HCT116 (cell line): ENCODE results near the gene PCBP3.

Experiments
- CBX3 ChIP-seq: IDR thresholded peaks from 2 replicates; pipeline ENCODE4 v1.6.1; 2012; ENCODE audit warnings: low read depth
- CTCF ChIP-seq, 3 experiments: fragments of 200-600 bp in 1 of 3; sonication (generic) in 1 of 3; IDR thresholded peaks in 2 of 3; conservative IDR thresholded peaks in 1 of 3; 2 replicates each; pipeline ENCODE4 v1.5.1; 2012 to 2017; ENCODE audit warnings: low read depth in 2 of 3, low read length in 2 of 3, antibody characterized with exemption in 1 of 3, borderline replicate concordance in 1 of 3, control low read depth in 1 of 3, mild to moderate bottlenecking in 1 of 3, mixed read lengths in 1 of 3, mixed run types in 1 of 3, moderate library complexity in 1 of 3; ENCODE audit not compliant: insufficient read depth in 1 of 3
- EZH2 ChIP-seq: fragments of 200-600 bp; sonication (generic); IDR thresholded peaks from 2 replicates; pipeline ENCODE4 v1.6.1; 2017; ENCODE audit warnings: antibody characterized with exemption, mixed run types
- EZH2phosphoT487 ChIP-seq: fragments of 200-600 bp; IDR thresholded peaks from 2 replicates; pipeline ENCODE4 v1.6.1; 2018; ENCODE audit warnings: antibody characterized with exemption, borderline replicate concordance
- JUND ChIP-seq: IDR thresholded peaks from 2 replicates; pipeline ENCODE4 v1.6.1; 2012
- MAX ChIP-seq: IDR thresholded peaks from 2 replicates; pipeline ENCODE4 v1.6.1; 2012
- POLR2A ChIP-seq: IDR thresholded peaks from 2 replicates; pipeline ENCODE4 v1.7.0; 2011; ENCODE audit warnings: borderline replicate concordance; ENCODE audit not compliant: insufficient read depth, insufficient read length; ENCODE audit errors: extremely low read depth
- POLR2AphosphoS5 ChIP-seq: IDR thresholded peaks from 2 replicates; pipeline ENCODE4 v1.6.1; 2011; ENCODE audit warnings: mild to moderate bottlenecking, low read depth, low read length, moderate library complexity
- RAD21 ChIP-seq: IDR thresholded peaks from 2 replicates; pipeline ENCODE4 v1.6.1; 2012; ENCODE audit warnings: low read depth, mild to moderate bottlenecking

- TF ChIP-seq POLR2AphosphoS5, result no peak
- TF ChIP-seq JUND, result no peak
- TF ChIP-seq CTCF (IDR thresholded peaks at IDR 0.05 in 2 of 3, conservative IDR thresholded peaks at IDR 0.05 in 1 of 3; ENCODE audit: borderline replicate concordance in 1 of 3, insufficient read depth in 1 of 3, low read depth in 2 of 3, low read length in 2 of 3), result no peak
- TF ChIP-seq RAD21, result no peak
- TF ChIP-seq POLR2A, result no peak
- no peak for TF ChIP-seq MAX
- no peak for TF ChIP-seq EZH2
- no peak for TF ChIP-seq EZH2phosphoT487
- no peak for TF ChIP-seq CBX3
Observed at GRCh38 chr21:45977396-45977795, 333.9 kb downstream of the PCBP3 start.
